Tibial artery (tissue), 4 donors: ENCODE measurements around the gene STMN3.

Experiments
- DNase-seq, 2 donors: peaks; one replicate each; pipeline ENCODE4 v3.0.0-alpha.2; 2019
- H3K27ac ChIP-seq, 2 donors: fragments of 200-600 bp; sonication (generic) in 1 of 2; 1 replicate in 1 of 2; 2 replicates in 1 of 2; pipeline ENCODE4 v1.5.1; 2018 to 2019; ENCODE audit warnings: mild to moderate bottlenecking in 1 of 2
- H3K27me3 ChIP-seq, 2 donors: fragments of 200-600 bp; sonication (generic) in 1 of 2; one replicate each; pipeline versions ENCODE4 v1.5.1 to v1.6.0; 2016 to 2019
- H3K36me3 ChIP-seq, 3 donors: fragments of 200-600 bp; sonication (generic) in 2 of 3; one replicate each; pipeline ENCODE4 v1.5.1; 2016 to 2019; ENCODE audit warnings: mild to moderate bottlenecking in 2 of 3
- H3K4me1 ChIP-seq, 4 donors: fragments of 200-600 bp; sonication (generic) in 2 of 4; 1 replicate in 3 of 4; 2 replicates in 1 of 4; pipeline ENCODE4 v1.5.1; 2016 to 2019
- H3K4me3 ChIP-seq, 2 donors: fragments of 200-600 bp; sonication (generic) in 1 of 2; 1 replicate in 1 of 2; 2 replicates in 1 of 2; pipeline ENCODE4 v1.5.1; 2018 to 2019; ENCODE audit warnings: mild to moderate bottlenecking in 2 of 2
- H3K9me3 ChIP-seq, 3 donors: fragments of 200-600 bp; sonication (generic) in 1 of 3; one replicate each; pipeline ENCODE4 v1.5.1; 2016 to 2019
- intact Hi-C: fragments of 100-400 bp; cut with DNase I; formaldehyde crosslinking; loops from one replicate; pipeline ENCODE4 v1.15.0; 2023; ENCODE audit warnings: low total_unique reads
- TF ChIP-seq, protein P1 (sequence below), 2 experiments: fragments of 200-600 bp in 1 of 2; fragments of 450-650 bp in 1 of 2; IDR thresholded peaks; one replicate each; pipeline ENCODE4 v1.5.1; 2017 to 2019; ENCODE audit warnings: antibody characterized with exemption in 2 of 2, mild to moderate bottlenecking in 1 of 2, moderate library complexity in 1 of 2

Gene STMN3

DNA sequence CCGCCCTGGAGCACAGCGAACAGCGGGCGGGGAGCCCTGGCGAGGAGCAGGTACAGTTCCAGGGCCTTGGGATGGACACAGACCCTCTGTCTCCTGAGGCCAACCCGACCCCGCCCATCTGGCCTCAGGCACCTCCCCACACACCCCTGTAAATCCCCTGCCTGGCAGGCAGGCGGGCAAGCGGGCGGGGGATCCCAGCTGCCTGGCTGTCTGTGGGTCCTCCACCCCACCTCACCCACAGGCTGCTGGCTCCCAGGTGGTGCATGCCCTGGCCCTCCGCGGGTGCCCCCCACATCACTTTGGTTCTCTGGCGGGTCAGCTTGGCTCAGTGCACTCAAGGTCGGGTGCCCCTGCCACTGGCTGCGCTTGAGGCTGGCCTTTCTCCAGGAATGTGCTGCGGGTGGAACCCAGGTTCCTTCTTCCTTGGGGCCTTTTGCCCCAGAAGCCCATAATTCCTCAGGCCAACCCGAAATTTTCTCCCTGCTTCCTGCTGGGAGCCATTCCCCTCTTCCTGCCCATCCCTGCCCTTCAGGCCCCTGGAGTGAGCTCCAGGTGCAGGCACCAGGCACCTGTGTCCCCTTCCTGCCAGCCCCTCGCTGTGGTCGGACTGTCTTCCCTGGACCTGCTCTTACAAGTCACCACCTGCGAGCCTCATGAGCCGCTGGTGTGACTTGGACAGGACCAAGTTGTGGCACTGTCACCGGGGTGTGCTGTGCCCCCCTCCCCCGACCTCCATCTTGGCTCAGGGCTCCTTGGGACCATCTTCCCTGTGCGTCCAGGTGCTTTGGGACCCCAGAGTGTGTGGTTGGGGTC, 37.9 kb upstream of the STMN3 start:
- H3K4me1 ChIP-seq = peaks cover 4 to 29% (median 23%) of the 10 kb centered on the region in 4 donors
- peaks cover 0 to 38% (median 28%) of the 10 kb centered on the region in 3 donors for H3K36me3 ChIP-seq
- H3K4me3 ChIP-seq = no peak overlapping the region
- TF ChIP-seq, protein P1, sequence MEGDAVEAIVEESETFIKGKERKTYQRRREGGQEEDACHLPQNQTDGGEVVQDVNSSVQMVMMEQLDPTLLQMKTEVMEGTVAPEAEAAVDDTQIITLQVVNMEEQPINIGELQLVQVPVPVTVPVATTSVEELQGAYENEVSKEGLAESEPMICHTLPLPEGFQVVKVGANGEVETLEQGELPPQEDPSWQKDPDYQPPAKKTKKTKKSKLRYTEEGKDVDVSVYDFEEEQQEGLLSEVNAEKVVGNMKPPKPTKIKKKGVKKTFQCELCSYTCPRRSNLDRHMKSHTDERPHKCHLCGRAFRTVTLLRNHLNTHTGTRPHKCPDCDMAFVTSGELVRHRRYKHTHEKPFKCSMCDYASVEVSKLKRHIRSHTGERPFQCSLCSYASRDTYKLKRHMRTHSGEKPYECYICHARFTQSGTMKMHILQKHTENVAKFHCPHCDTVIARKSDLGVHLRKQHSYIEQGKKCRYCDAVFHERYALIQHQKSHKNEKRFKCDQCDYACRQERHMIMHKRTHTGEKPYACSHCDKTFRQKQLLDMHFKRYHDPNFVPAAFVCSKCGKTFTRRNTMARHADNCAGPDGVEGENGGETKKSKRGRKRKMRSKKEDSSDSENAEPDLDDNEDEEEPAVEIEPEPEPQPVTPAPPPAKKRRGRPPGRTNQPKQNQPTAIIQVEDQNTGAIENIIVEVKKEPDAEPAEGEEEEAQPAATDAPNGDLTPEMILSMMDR (IDR thresholded peaks at IDR 0.05) = no peak
- no peaks in the 10 kb centered on the region for H3K9me3 ChIP-seq
- DNase-seq = peak in 1 of 2 donors; percentile 67
- H3K27me3 ChIP-seq = no peaks in the 10 kb centered on the region
- intact Hi-C loops = no loop called here
- H3K27ac ChIP-seq = no peak overlapping the region

- Histone ChIP-seq H3K27me3 (no peaks in the 10 kb centered on the region), H3K36me3 (peaks cover 0 to 35% (median 21%) of the 10 kb centered on the region in 3 donors), H3K4me1 (peaks cover 4 to 32% (median 21%) of the 10 kb centered on the region in 4 donors), H3K27ac (no peak overlapping the region), H3K4me3 (no peak overlapping the region), H3K9me3 (no peaks in the 10 kb centered on the region)
- no peak for DNase-seq
- intact Hi-C loops = no loop called here
- TF ChIP-seq, protein P1 (IDR thresholded peaks at IDR 0.05) = no peak
These were observed 37.0 kb upstream of the STMN3 start for GRCh38 chr20:63690003-63690897.

DNA sequence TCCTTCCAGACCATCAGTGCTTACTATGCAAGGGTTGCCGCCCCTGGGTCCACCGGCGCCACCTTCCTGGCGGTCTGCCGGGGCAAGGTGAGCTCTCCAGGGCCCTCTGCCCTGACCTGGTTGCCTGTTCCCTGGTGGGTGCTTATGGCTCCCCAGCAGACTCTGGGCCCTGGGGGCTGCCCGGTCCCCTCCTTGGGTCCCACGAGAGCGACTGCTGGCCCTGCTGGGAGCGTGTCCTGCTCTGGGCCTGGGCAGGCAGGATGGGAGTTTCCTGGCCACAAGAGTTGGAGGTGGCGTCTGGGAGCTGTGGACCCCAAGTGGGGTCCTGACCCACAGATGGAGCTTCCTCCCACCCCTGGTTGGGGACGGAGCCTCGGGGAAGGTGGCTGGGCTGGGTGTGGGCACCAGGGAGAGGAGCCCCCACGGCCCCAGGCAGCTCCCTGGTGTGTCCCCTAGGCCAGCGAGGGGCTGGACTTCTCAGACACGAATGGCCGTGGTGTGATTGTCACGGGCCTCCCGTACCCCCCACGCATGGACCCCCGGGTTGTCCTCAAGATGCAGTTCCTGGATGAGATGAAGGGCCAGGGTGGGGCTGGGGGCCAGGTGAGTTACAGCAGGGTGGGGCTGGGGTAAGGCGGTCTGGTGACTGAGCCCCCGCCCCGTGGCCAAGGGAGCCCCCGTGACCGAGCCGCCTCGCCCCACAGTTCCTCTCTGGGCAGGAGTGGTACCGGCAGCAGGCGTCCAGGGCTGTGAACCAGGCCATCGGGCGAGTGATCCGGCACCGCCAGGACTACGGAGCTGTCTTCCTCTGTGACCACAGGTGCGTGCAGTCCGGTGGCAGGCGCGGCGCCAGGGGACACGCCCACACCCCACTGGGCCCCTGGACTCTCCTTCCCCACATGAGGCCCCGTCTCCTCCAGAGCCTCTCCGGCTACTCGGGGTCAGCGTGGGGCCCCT, 36.1 kb upstream of the STMN3 start:
- H3K4me3 ChIP-seq = no peak overlapping the region
- H3K36me3 ChIP-seq = peaks cover 0 to 26% (median 11%) of the 10 kb centered on the region in 3 donors
- no peaks in the 10 kb centered on the region for H3K27me3 ChIP-seq
- no peaks in the 10 kb centered on the region for H3K9me3 ChIP-seq
- H3K27ac ChIP-seq = peak overlapping the region in 1 of 2 donors; percentile 38
- TF ChIP-seq, protein P1 (IDR thresholded peaks at IDR 0.05) = no peak
- no peak for DNase-seq
- intact Hi-C loops = no loop called here
- H3K4me1 ChIP-seq = peaks cover 4 to 32% (median 21%) of the 10 kb centered on the region in 4 donors

GRCh38 chr20:63688228-63689045, 35.2 kb upstream of the STMN3 start:
- intact Hi-C loops = no loop called here
- no peak for DNase-seq
- Histone ChIP-seq H3K36me3 (peaks cover 0 to 18% (median 4%) of the 10 kb centered on the region in 3 donors), H3K9me3 (no peaks in the 10 kb centered on the region), H3K4me1 (peaks cover 4 to 33% (median 22%) of the 10 kb centered on the region in 4 donors), H3K27me3 (no peaks in the 10 kb centered on the region), H3K27ac (peak overlapping the region; percentile 38 to 57), H3K4me3 (no peak overlapping the region)
- TF ChIP-seq, protein P1 (IDR thresholded peaks at IDR 0.05) = no peak
